ENCODE data around the gene FAM168A. TPM values are rescaled to one million over a fixed set of nuclear protein-coding genes. Genes with fewer than 3 reads are reported as not detected.
A peak's percentile ranks its signal among the peaks of the same experiment; 100 is the strongest.
"Not testable (repeated sequence)": the region's sequence is repeated elsewhere in the genome, so short reads cannot be mapped to it uniquely, and the experiment has no call there.

The FAM168A gene
- total and polyA plus RNA-seq, 7 donors: 5.3 to 28.6 (median 18.1) TPM

DNA sequence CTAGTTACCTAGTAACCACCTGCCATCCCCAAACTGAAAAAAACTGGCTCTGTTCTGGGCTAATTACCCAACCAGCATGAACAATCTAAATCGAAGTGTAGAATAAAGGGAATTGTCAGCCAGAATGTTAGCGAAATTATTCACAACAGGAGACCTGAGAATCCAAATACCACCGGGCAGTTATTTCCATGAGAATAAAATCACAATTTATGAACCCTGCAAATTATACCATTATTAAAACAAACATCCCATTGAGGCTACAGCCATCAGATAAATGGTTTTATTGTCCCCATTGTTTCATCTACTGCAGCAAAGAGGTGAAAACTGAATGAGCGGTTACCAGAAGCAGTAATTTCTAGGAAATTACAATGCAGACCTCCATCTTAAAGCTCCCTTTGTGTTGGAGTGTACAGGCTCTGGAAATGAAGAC is 21.7 kb downstream of the FAM168A start:
- WGBS, 3 donors: 73 to 90% (median 76%) methylated on average over 4 of the region's 4 CpGs
- H3K4me1 ChIP-seq: no peaks in the 10 kb centered on the region
- no peaks in the 10 kb centered on the region for H3K27me3 ChIP-seq (ENCODE audit: insufficient read depth in 3 of 3, low read length in 2 of 3)
- no peaks in the 10 kb centered on the region for H3K9me3 ChIP-seq
- TF ChIP-seq, protein P1, sequence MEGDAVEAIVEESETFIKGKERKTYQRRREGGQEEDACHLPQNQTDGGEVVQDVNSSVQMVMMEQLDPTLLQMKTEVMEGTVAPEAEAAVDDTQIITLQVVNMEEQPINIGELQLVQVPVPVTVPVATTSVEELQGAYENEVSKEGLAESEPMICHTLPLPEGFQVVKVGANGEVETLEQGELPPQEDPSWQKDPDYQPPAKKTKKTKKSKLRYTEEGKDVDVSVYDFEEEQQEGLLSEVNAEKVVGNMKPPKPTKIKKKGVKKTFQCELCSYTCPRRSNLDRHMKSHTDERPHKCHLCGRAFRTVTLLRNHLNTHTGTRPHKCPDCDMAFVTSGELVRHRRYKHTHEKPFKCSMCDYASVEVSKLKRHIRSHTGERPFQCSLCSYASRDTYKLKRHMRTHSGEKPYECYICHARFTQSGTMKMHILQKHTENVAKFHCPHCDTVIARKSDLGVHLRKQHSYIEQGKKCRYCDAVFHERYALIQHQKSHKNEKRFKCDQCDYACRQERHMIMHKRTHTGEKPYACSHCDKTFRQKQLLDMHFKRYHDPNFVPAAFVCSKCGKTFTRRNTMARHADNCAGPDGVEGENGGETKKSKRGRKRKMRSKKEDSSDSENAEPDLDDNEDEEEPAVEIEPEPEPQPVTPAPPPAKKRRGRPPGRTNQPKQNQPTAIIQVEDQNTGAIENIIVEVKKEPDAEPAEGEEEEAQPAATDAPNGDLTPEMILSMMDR (IDR thresholded peaks at IDR 0.05): no peak
- intact Hi-C loops (cut with DNase I): no loop called here
- no peak overlapping the region for H3K4me3 ChIP-seq
- DNase-seq: no peak
- no peaks in the 10 kb centered on the region for H3K36me3 ChIP-seq (ENCODE audit: insufficient read depth in 1 of 2, low read depth in 1 of 2)
- ATAC-seq: no peak
- no peak overlapping the region for H3K27ac ChIP-seq

DNA sequence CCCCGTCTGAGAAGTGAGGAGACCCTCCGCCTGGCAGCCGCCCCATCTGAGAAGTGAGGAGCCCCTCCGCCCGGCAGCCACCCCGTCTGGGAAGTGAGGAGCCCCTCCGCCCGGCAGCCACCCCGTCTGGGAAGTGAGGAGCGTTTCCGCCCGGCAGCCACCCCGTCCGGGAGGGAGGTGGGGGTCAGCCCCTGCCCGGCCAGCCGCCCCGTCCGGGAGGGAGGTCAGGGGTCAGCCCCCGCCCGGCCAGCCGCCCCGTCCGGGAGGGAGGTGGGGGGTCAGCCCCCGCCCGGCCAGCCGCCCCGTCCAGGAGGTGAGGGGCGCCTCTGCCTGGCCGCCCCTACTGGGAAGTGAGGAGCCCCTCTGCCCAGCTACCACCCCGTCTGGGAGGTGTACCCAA is 25.9 kb downstream of the FAM168A start:
- ATAC-seq; H3K27me3 ChIP-seq (ENCODE audit: insufficient read depth in 3 of 3, low read length in 2 of 3); H3K9me3 ChIP-seq; H3K4me3 ChIP-seq; DNase-seq; intact Hi-C loops (cut with DNase I); H3K27ac ChIP-seq; H3K36me3 ChIP-seq (ENCODE audit: insufficient read depth in 1 of 2, low read depth in 1 of 2): not testable (repeated sequence)
- 95 to 97% (median 96%) methylated on average over 15 to 30 of the region's 30 CpGs for WGBS, 3 donors
- peaks cover 10% of the 10 kb centered on the region for H3K4me1 ChIP-seq

DNA sequence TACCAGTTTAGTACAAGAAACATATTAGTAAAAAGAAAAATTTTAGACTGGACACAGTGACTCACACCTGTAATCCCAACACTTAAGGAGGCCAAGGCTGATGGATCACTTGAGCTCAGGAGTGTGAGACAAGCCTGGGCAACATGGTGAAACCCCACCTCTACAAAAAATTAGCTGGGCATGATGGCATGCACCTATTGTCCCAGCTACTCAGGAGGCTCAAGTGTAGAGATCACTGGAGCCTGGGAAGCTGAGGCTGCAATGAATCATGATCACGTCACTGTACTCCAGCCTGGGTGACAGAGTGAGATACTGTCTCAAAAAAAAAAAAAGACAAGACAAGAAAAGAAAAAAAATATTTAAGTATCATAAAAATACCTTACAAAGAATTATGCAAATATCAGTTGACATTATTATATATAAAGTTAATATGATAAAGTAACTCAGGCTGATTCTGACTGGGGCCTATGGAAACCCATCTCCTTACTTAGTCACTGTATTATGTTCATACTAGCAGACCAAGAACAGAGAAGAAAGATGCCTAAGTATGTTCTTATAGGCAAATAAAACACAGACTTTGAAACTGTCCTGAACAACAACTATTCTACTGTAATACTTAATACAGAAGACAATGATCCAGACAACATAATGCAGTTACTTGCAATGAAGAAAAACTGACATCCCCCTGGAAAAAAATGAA is 27.3 kb downstream of the FAM168A start:
- H3K4me3 ChIP-seq: no peak overlapping the region
- H3K4me1 ChIP-seq: peaks cover 24% of the 10 kb centered on the region
- no peaks in the 10 kb centered on the region for H3K36me3 ChIP-seq (ENCODE audit: insufficient read depth in 1 of 2, low read depth in 1 of 2)
- H3K9me3 ChIP-seq: no peaks in the 10 kb centered on the region
- TF ChIP-seq, protein P1 (IDR thresholded peaks at IDR 0.05): no peak
- H3K27ac ChIP-seq: no peak overlapping the region
- WGBS, 3 donors: 59 to 94% (median 78%) methylated on average over 1 of the region's 1 CpG
- H3K27me3 ChIP-seq (ENCODE audit: insufficient read depth in 3 of 3, low read length in 2 of 3): no peaks in the 10 kb centered on the region
- ATAC-seq (peak; percentile 54 to 82 (median 78)), DNase-seq (no peak)
- intact Hi-C loops (cut with DNase I): no loop called here

DNA sequence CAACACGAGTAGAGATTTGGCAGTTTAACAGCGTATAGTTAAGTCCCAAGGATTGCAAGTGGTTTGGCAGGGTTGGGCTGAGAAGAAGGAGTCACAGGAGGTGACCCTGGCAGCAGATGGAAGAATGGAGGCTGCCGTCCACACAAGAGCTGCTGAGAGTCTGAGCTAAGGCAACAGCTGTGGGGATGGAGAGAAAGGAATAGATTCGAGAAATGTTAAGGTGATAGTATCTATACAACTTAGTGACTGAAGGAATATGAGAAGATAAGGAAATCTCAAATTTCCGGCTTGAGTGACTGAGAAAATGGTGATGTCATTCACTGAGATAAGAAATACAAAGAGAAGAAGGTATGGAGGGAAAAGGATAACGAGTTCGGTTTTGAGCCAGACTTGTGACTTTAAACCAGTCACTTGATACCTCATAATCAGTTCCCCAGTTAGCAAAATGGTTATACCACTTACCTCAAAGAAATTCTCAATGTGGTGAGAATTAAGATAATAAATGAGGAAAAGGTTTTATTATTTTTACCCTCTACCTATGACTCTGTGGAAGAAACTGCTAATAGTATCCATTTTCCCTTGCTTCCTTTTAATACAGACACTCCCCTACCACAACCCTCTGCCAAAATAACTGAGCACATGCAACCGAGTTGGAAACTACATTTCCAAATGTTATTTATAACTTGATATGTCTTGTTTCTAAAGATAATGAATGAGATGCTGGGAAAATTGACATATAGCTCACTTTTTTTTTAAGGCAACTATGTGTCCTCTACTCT is 30.7 kb downstream of the FAM168A start:
- Histone ChIP-seq H3K27me3 (ENCODE audit: insufficient read depth in 3 of 3, low read length in 2 of 3) (no peaks in the 10 kb centered on the region), H3K9me3 (no peaks in the 10 kb centered on the region), H3K4me3 (no peak overlapping the region), H3K4me1 (peaks cover 28% of the 10 kb centered on the region), H3K36me3 (ENCODE audit: insufficient read depth in 1 of 2, low read depth in 1 of 2) (no peaks in the 10 kb centered on the region), H3K27ac (peak overlapping the region; percentile 61)
- TF ChIP-seq, protein P1 (IDR thresholded peaks at IDR 0.05): no peak
- peak; percentile 69 to 88 (median 84) for ATAC-seq
- peak in 1 of 2 donors; percentile 56 for DNase-seq
- intact Hi-C loops (cut with DNase I): no loop called here
- WGBS, 3 donors: 23 to 42% (median 23%) methylated on average over 8 of the region's 8 CpGs

DNA sequence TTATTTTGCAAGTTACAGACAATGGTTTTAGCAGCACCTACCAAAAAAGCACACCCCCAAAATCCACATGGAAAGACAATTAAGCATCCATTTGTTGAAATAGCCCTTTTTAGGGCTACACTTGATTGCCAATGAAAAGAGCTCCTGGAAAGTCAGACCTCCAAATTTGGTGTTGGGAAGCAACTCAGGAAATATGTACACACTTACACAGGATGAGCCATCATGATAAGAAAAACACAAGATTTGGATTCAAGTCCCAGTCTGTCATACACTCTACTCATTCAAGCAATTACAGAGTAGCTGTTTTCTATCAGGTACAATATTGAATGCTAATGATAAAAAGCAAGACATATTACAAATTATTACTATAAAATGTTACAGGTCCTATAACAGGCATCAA is 31.5 kb downstream of the FAM168A start:
- intact Hi-C loops (cut with DNase I): no loop called here
- Histone ChIP-seq H3K9me3 (no peaks in the 10 kb centered on the region), H3K4me1 (peaks cover 28% of the 10 kb centered on the region), H3K36me3 (ENCODE audit: insufficient read depth in 1 of 2, low read depth in 1 of 2) (no peaks in the 10 kb centered on the region), H3K4me3 (no peak overlapping the region), H3K27ac (peak overlapping the region; percentile 61), H3K27me3 (ENCODE audit: insufficient read depth in 3 of 3, low read length in 2 of 3) (no peaks in the 10 kb centered on the region)
- ATAC-seq (no peak), DNase-seq (no peak)
- TF ChIP-seq, protein P1 (IDR thresholded peaks at IDR 0.05): no peak
